HepG2 (cell line): ENCODE measurements around the gene BMPR1B. TPM values are rescaled to one million over a fixed set of nuclear protein-coding genes. Genes with fewer than 3 reads are reported as not detected.

Experiments used
- ATRX ChIP-seq: sonication (generic); formaldehyde crosslinking; IDR thresholded peaks from 2 replicates; pipeline ENCODE4 v1.4.0; 2020; ENCODE audit warnings: missing genetic modification reagents, borderline replicate concordance
- FOXP1 ChIP-seq, 2 experiments: fragments of 450-650 bp in 1 of 2; IDR thresholded peaks; 2 replicates each; pipeline ENCODE4 v1.6.1; 2017 to 2018; ENCODE audit warnings: antibody characterized with exemption in 1 of 2
- GFI1 ChIP-seq: sonication (generic); formaldehyde crosslinking; IDR thresholded peaks from 2 replicates; pipeline ENCODE4 v1.5.0; 2020; ENCODE audit warnings: missing genetic modification reagents, mild to moderate bottlenecking, borderline replicate concordance
- HMG20B ChIP-seq: conservative IDR thresholded peaks from 2 replicates; pipeline ENCODE4 v1.6.1; 2016; ENCODE audit warnings: missing genetic modification reagents, missing compliant biosample characterization
- MYC ChIP-seq: sonication (generic); formaldehyde crosslinking; IDR thresholded peaks from 2 replicates; pipeline ENCODE4 v1.9.0; 2021; ENCODE audit warnings: missing genetic modification reagents, borderline replicate concordance
- ZNF253 ChIP-seq: sonication (generic); formaldehyde crosslinking; IDR thresholded peaks from 2 replicates; pipeline ENCODE4 v1.8.0; 2022; ENCODE audit warnings: mild to moderate bottlenecking, missing genetic modification reagents, borderline replicate concordance
- polyA plus RNA-seq, 8 experiments: library from polyadenylated mRNA; depleted of rRNA in 3 of 8; stranded (reverse) in 7 of 8; unstranded in 1 of 8; fragments of >200 nt; fragmentation: Illumina TruSeq in 4 of 8; extraction: Trizol in 4 of 8; gene quantifications; 2 replicates each; pipeline versions ENCODE4 v1.2.1 to v1.2.3, GENCODE V29; 2011 to 2016; ENCODE audit warnings: low read depth in 4 of 8, missing spikeins in 1 of 8, mixed read lengths in 1 of 8; ENCODE audit not compliant: insufficient read depth in 1 of 8
- total RNA-seq, 5 experiments: library from RNA; depleted of rRNA; stranded (reverse); fragments of >200 nt; fragmentation: Illumina TruSeq; extraction: Trizol; gene quantifications; 2 replicates each; pipeline ENCODE4 v1.2.3, GENCODE V29; 2016; ENCODE audit warnings: low read depth in 1 of 5
- TF ChIP-seq, protein P1 (sequence below): sonication (generic); formaldehyde crosslinking; conservative IDR thresholded peaks from 2 replicates; pipeline ENCODE4 v1.4.0; 2020; ENCODE audit warnings: mild to moderate bottlenecking, missing genetic modification reagents, moderate library complexity
- TF ChIP-seq, protein P2 (sequence below): sonication (generic); formaldehyde crosslinking; IDR thresholded peaks from 2 replicates; pipeline ENCODE4; 2020; ENCODE audit warnings: missing genetic modification reagents, mild to moderate bottlenecking, borderline replicate concordance

Gene BMPR1B
- total and polyA plus RNA-seq, 2 of the 13 experiments (the other 11 are each of a cell fraction or from before 2014, with no cell fraction given) = 0.07 TPM; not detected in 1

DNA sequence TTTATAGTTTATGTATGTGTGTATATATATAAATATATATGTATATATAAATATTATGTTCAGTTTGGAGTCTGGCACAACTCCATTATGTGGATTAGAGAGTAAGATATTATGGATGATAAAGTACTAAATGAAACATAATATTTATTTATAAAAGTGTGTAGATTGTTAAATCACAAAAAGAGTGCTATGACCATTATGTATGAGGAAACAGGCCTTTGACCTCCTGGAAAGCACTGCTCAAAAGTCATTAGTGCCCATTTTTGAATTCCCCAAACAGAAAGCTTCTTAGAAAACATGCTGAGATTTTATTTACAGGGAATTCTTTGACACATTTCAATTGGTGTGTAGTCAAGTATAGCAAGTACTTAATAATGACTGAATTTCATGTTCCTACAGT, 399.8 kb downstream of the BMPR1B start (continued):
- TF ChIP-seq, protein P1, sequence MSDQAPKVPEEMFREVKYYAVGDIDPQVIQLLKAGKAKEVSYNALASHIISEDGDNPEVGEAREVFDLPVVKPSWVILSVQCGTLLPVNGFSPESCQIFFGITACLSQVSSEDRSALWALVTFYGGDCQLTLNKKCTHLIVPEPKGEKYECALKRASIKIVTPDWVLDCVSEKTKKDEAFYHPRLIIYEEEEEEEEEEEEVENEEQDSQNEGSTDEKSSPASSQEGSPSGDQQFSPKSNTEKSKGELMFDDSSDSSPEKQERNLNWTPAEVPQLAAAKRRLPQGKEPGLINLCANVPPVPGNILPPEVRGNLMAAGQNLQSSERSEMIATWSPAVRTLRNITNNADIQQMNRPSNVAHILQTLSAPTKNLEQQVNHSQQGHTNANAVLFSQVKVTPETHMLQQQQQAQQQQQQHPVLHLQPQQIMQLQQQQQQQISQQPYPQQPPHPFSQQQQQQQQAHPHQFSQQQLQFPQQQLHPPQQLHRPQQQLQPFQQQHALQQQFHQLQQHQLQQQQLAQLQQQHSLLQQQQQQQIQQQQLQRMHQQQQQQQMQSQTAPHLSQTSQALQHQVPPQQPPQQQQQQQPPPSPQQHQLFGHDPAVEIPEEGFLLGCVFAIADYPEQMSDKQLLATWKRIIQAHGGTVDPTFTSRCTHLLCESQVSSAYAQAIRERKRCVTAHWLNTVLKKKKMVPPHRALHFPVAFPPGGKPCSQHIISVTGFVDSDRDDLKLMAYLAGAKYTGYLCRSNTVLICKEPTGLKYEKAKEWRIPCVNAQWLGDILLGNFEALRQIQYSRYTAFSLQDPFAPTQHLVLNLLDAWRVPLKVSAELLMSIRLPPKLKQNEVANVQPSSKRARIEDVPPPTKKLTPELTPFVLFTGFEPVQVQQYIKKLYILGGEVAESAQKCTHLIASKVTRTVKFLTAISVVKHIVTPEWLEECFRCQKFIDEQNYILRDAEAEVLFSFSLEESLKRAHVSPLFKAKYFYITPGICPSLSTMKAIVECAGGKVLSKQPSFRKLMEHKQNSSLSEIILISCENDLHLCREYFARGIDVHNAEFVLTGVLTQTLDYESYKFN = no peak
- TF ChIP-seq HMG20B (no peak), ZNF253 (no peak), FOXP1 (IDR thresholded peaks at IDR 0.05) (no peak), FOXP1 (CRISPR knock-in tag; IDR thresholded peaks at IDR 0.05) (no peak), MYC (CRISPR knock-in tag) (no peak), GFI1 (CRISPR knock-in tag) (no peak), ATRX (no peak)
- TF ChIP-seq, protein P2, sequence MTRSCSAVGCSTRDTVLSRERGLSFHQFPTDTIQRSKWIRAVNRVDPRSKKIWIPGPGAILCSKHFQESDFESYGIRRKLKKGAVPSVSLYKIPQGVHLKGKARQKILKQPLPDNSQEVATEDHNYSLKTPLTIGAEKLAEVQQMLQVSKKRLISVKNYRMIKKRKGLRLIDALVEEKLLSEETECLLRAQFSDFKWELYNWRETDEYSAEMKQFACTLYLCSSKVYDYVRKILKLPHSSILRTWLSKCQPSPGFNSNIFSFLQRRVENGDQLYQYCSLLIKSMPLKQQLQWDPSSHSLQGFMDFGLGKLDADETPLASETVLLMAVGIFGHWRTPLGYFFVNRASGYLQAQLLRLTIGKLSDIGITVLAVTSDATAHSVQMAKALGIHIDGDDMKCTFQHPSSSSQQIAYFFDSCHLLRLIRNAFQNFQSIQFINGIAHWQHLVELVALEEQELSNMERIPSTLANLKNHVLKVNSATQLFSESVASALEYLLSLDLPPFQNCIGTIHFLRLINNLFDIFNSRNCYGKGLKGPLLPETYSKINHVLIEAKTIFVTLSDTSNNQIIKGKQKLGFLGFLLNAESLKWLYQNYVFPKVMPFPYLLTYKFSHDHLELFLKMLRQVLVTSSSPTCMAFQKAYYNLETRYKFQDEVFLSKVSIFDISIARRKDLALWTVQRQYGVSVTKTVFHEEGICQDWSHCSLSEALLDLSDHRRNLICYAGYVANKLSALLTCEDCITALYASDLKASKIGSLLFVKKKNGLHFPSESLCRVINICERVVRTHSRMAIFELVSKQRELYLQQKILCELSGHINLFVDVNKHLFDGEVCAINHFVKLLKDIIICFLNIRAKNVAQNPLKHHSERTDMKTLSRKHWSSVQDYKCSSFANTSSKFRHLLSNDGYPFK (CRISPR knock-in tag) = no peak
